ENCODE measurements around the gene AP3D1. TPM values are rescaled to one million over a fixed set of nuclear protein-coding genes. Genes with fewer than 3 reads are reported as not detected.

AP3D1 gene
- total and polyA plus RNA-seq, 7 donors: 51.5 to 120 (median 81.3) TPM

- Histone ChIP-seq H3K36me3 (ENCODE audit: insufficient read depth in 1 of 2, low read depth in 1 of 2) (peaks cover 0 to 42% of the 10 kb centered on the region in 2 donors), H3K4me3 (no peak overlapping the region), H3K27me3 (ENCODE audit: insufficient read depth in 3 of 3, low read length in 2 of 3) (no peaks in the 10 kb centered on the region), H3K27ac (peak overlapping the region; percentile 84), H3K9me3 (no peaks in the 10 kb centered on the region), H3K4me1 (peaks cover 33% of the 10 kb centered on the region)
- TF ChIP-seq, protein P1, sequence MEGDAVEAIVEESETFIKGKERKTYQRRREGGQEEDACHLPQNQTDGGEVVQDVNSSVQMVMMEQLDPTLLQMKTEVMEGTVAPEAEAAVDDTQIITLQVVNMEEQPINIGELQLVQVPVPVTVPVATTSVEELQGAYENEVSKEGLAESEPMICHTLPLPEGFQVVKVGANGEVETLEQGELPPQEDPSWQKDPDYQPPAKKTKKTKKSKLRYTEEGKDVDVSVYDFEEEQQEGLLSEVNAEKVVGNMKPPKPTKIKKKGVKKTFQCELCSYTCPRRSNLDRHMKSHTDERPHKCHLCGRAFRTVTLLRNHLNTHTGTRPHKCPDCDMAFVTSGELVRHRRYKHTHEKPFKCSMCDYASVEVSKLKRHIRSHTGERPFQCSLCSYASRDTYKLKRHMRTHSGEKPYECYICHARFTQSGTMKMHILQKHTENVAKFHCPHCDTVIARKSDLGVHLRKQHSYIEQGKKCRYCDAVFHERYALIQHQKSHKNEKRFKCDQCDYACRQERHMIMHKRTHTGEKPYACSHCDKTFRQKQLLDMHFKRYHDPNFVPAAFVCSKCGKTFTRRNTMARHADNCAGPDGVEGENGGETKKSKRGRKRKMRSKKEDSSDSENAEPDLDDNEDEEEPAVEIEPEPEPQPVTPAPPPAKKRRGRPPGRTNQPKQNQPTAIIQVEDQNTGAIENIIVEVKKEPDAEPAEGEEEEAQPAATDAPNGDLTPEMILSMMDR (IDR thresholded peaks at IDR 0.05): no peak
- ATAC-seq (no peak), DNase-seq (no peak)
- WGBS, 3 donors: 60 to 73% (median 61%) methylated on average over 21 to 22 of the region's 22 CpGs
- intact Hi-C loops (cut with DNase I): no loop called here
These were observed 11.8 kb downstream of the AP3D1 start for GRCh38 chr19:2139385-2140137.

DNA sequence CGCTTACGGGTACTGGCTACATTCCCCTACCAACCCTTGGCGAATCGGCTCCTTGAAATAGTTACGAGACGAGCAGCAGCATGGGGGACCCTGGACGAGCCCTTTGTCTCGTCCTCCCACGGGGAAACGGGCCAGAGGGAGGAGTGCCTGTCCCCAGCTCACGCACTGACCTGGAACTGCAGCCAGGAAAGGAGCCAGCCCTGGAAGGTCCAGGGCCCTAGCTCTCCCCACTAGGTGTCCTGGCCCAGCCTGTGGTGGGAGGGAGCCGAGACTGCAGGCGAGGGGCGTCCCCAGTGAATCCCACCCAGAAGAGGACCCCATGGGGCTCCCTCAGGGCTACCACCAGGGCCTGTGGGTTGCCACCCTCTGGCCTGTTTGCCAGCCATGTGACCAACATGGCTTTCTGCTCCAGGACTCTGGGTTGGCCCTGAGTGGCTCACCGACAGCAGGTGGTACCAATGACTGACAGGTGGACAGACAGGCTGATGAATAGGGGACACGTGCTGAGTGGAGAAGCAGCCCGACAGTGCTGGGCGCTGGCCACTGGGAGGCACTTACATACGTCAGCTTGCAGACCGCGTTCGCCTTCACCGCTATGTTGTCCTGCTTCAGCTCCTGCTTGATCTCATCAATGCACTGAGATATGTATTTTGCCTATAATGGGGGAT lies 13.2 kb downstream of the AP3D1 start:
- DNase-seq: peak; percentile 60 to 84
- TF ChIP-seq, protein P1 (IDR thresholded peaks at IDR 0.05): peak; percentile 26
- ATAC-seq: peak; percentile 96 to 100 (median 97)
- Histone ChIP-seq H3K27me3 (ENCODE audit: insufficient read depth in 3 of 3, low read length in 2 of 3) (no peaks in the 10 kb centered on the region), H3K4me1 (peaks cover 31% of the 10 kb centered on the region), H3K27ac (peak overlapping the region; percentile 84), H3K4me3 (peak overlapping the region; percentile 25), H3K36me3 (ENCODE audit: insufficient read depth in 1 of 2, low read depth in 1 of 2) (peaks cover 0 to 49% of the 10 kb centered on the region in 2 donors), H3K9me3 (no peaks in the 10 kb centered on the region)
- intact Hi-C loops (cut with DNase I): no loop called here
- WGBS, 3 donors: 44 to 65% (median 48%) methylated on average over 23 of the region's 23 CpGs

GRCh38 chr19:2136796-2137195 lies 14.6 kb downstream of the AP3D1 start:
- intact Hi-C loops (cut with DNase I): no loop called here
- H3K27ac ChIP-seq: no peak overlapping the region
- H3K36me3 ChIP-seq (ENCODE audit: insufficient read depth in 1 of 2, low read depth in 1 of 2): peaks cover 3 to 63% of the 10 kb centered on the region in 2 donors
- no peak overlapping the region for H3K4me3 ChIP-seq
- 90 to 91% (median 90%) methylated on average over 23 of the region's 23 CpGs for WGBS, 3 donors
- no peaks in the 10 kb centered on the region for H3K9me3 ChIP-seq
- ATAC-seq: no peak
- peak in 1 of 2 donors; percentile 51 for DNase-seq
- peaks cover 27% of the 10 kb centered on the region for H3K4me1 ChIP-seq
- TF ChIP-seq, protein P1 (IDR thresholded peaks at IDR 0.05): no peak
- no peaks in the 10 kb centered on the region for H3K27me3 ChIP-seq (ENCODE audit: insufficient read depth in 3 of 3, low read length in 2 of 3)

DNA sequence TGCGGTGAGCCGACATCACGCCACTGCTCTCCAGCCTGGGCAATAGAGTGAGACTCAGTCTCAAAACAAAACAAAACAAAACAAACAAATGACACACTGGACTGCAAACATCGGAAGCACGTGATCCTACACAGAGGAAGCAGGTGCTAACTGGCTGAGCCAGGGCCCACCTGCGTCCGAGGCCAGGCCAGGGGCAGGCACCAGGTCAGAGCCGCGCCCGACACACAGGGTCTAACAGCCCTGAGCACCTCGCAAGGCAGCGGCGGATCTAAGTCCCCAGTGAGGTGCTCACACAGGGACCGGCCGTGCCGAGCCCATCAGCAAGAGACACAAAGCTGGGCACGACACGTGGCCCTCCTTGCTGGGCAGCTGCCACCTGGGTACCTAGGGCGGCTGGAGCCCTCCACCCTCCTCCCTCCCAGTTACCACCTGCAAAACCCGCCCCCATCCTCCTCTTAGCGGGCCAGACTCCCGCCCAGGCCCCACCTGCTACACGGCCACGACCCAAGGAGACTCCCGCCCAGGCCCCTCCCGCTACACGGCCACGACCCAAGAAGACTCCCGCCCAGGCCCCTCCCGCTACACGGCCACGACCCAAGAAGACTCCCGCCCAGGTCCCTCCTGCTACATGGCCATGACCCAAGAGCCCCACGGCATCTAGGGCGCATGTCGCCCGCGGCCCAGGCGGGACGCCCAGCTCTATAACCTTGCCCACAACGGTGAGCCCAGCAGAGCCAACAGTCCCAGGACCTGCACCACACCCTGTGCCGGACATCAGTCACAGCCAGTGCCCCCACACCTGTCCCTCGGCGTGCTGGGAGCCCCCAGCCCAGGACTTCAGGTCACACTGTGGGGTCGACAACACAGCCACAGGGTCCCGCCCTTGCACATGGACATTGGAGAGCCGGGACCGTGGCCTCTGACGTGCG lies 15.6 kb downstream of the AP3D1 start:
- 90 to 93% (median 90%) methylated on average over 44 to 50 of the region's 50 CpGs for WGBS, 3 donors
- Histone ChIP-seq H3K36me3 (ENCODE audit: insufficient read depth in 1 of 2, low read depth in 1 of 2) (peaks cover 3 to 72% of the 10 kb centered on the region in 2 donors), H3K4me1 (peaks cover 27% of the 10 kb centered on the region), H3K27me3 (ENCODE audit: insufficient read depth in 3 of 3, low read length in 2 of 3) (no peaks in the 10 kb centered on the region), H3K9me3 (no peaks in the 10 kb centered on the region), H3K27ac (no peak overlapping the region), H3K4me3 (no peak overlapping the region)
- intact Hi-C loops (cut with DNase I): no loop called here
- DNase-seq: peak in 1 of 2 donors; percentile 48
- TF ChIP-seq, protein P1 (IDR thresholded peaks at IDR 0.05): no peak
- no peak for ATAC-seq
